HG02981 (cell line): ENCODE measurements around the gene ZNF506.
"Not testable (repeated sequence)": the region's sequence is repeated elsewhere in the genome, so short reads cannot be mapped to it uniquely, and the experiment has no call there.

Source experiments
- ATAC-seq: cut with Tn5 transposase; IDR thresholded peaks from one replicate; pipeline ENCODE4 v1.9.1; 2021; ENCODE audit warnings: mild to moderate bottlenecking, moderate library complexity; ENCODE audit not compliant: unreplicated experiment

Gene ZNF506

GRCh38 chr19:19781791-19782190 lies 39.8 kb downstream of the ZNF506 start:
- ATAC-seq, result not testable (repeated sequence)

GRCh38 chr19:19778666-19779065 lies 42.9 kb downstream of the ZNF506 start:
- no peak for ATAC-seq

- no peak for ATAC-seq
Observed at GRCh38 chr19:19777692-19778091, 43.9 kb downstream of the ZNF506 start.

- ATAC-seq, result peak; percentile 97
Observed at GRCh38 chr19:19776206-19777008, 45.1 kb downstream of the ZNF506 start.

- ATAC-seq, result peak; percentile 19
Observed at GRCh38 chr19:19775891-19776205, 45.7 kb downstream of the ZNF506 start.

- no peak for ATAC-seq
Observed at GRCh38 chr19:19774354-19775033, 47.1 kb downstream of the ZNF506 start.

- ATAC-seq, result not testable (repeated sequence)
Observed at GRCh38 chr19:19771963-19772362, 49.6 kb downstream of the ZNF506 start.

- ATAC-seq, result not testable (repeated sequence)
Observed at GRCh38 chr19:19769971-19770370, 51.6 kb downstream of the ZNF506 start.

- no peak for ATAC-seq
Observed at GRCh38 chr19:19758164-19758563, 63.4 kb downstream of the ZNF506 start.

GRCh38 chr19:19752760-19753403 lies 68.7 kb downstream of the ZNF506 start:
- ATAC-seq, result no peak

- ATAC-seq, result no peak
Observed at GRCh38 chr19:19751846-19752245, 69.7 kb downstream of the ZNF506 start.

GRCh38 chr19:19750842-19751790 lies 70.4 kb downstream of the ZNF506 start:
- ATAC-seq, result no peak

- no peak for ATAC-seq
Observed at GRCh38 chr19:19749908-19750841, 71.4 kb downstream of the ZNF506 start.

GRCh38 chr19:19749117-19749907 lies 72.2 kb downstream of the ZNF506 start:
- no peak for ATAC-seq

GRCh38 chr19:19748249-19748938 lies 73.2 kb downstream of the ZNF506 start:
- ATAC-seq, result no peak

- no peak for ATAC-seq
Observed at GRCh38 chr19:19747357-19748220, 74.0 kb downstream of the ZNF506 start.
